Measurements from ENCODE around the gene CCNA2.

CCNA2 gene

DNA sequence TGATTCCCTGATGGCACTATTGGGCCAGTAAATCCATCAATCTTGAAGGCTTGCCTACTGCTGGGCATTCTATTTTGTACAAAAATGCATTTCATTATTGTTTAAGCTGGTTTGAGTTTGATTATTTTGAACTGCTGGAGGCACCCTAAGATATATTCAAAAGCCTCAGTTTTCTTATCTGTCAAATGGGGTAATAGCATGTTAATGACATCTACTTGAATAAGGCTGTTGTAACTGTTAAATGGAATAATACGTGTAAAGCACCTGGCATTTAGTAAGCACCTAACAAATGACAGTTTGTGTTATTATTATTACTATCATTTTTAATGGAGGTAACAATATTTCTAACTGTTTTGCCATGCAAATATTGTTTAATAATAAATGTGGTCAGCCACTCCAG, 51.8 kb downstream of the CCNA2 start:
- no peak for DNase-seq

DNA sequence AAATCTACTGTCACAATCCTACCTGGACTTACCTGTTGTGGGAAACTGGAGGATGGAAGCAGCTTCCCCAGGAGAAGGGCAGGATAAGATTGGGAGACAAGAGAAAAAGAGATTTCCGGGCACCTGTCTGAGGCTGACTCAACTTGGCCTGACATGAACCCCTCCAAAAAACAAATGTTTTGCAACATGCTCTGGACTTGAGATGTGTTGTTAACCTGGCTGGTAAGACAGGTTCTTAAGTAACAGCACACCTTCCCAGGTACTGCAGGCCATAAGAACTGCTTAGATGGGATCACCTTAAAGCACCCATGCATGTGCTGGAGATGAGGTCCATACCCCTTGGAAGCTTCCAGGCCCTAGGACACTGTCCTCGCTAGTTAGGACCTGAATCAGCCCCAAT, 54.3 kb downstream of the CCNA2 start:
- DNase-seq, result no peak

DNA sequence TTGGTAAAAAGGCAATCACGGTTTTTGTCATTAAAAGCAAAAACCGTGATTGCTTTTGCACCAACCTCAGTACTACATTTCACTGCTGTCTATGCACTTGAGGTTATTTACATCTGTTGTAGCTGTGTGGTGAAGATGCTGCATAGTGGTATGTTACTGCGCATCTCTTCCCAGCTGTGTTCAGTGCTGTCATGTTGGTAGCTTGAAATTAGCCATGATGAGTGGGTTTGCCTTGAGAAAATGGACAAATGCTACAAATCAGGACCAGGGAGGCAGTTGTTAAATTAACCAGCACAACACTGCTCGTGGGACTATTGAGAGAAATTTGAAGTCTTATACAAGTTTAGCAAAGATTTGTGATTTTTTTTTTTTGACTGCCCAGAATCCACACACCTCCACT, 56.5 kb downstream of the CCNA2 start:
- no peak for DNase-seq
